ENCODE results near the gene LARP4.

GRCh38 chr12:50467439-50467838 is 66.8 kb downstream of the LARP4 start:
- TF ChIP-seq CTCF (IDR thresholded peaks at IDR 0.05) (no peak), POLR2AphosphoS5 (IDR thresholded peaks at IDR 0.05) (no peak), EP300 (IDR thresholded peaks at IDR 0.05) (no peak), POLR2A (IDR thresholded peaks at IDR 0.05) (no peak)

Measured in upper lobe of left lung (tissue), 4 donors.